Stimulated activated CD4-positive, alpha-beta T cell treated with anti-CD3 and anti-CD28 coated beads, TNF-alpha, amount 100 ng/mL, for 4 hours (primary cell): ENCODE data around the gene FGF14.

Source experiments
- DNase-seq, 3 experiments: peaks; one replicate each; pipeline ENCODE4 v3.0.0-alpha.2; 2020; ENCODE audit warnings: low read depth in 3 of 3

Gene FGF14

GRCh38 chr13:101728021-101728420 is 673.8 kb downstream of the FGF14 start:
- DNase-seq: no peak

- no peak for DNase-seq
Observed at GRCh38 chr13:101727118-101727517, 674.7 kb downstream of the FGF14 start.

GRCh38 chr13:101726681-101727080 is 675.2 kb downstream of the FGF14 start:
- no peak for DNase-seq

- no peak for DNase-seq
Observed at GRCh38 chr13:101718496-101718895, 683.4 kb downstream of the FGF14 start.

- no peak for DNase-seq
Observed at GRCh38 chr13:101717353-101717752, 684.5 kb downstream of the FGF14 start.

GRCh38 chr13:101714195-101714594 is 687.7 kb downstream of the FGF14 start:
- no peak for DNase-seq

GRCh38 chr13:101712026-101712348 is 689.9 kb downstream of the FGF14 start:
- DNase-seq: no peak

- no peak for DNase-seq
Observed at GRCh38 chr13:101711307-101712025, 690.4 kb downstream of the FGF14 start.

- no peak for DNase-seq
Observed at GRCh38 chr13:101709952-101710351, 691.9 kb downstream of the FGF14 start.

- no peak for DNase-seq
Observed at GRCh38 chr13:101708115-101708514, 693.7 kb downstream of the FGF14 start.

- DNase-seq: no peak
Observed at GRCh38 chr13:101707659-101708058, 694.2 kb downstream of the FGF14 start.

- DNase-seq: no peak
Observed at GRCh38 chr13:101706651-101707050, 695.2 kb downstream of the FGF14 start.

GRCh38 chr13:101703838-101704237 is 698.0 kb downstream of the FGF14 start:
- no peak for DNase-seq

GRCh38 chr13:101703081-101703480 is 698.8 kb downstream of the FGF14 start:
- no peak for DNase-seq

GRCh38 chr13:101700598-101700997 is 701.2 kb downstream of the FGF14 start:
- no peak for DNase-seq

- DNase-seq: no peak
Observed at GRCh38 chr13:101698400-101698799, 703.4 kb downstream of the FGF14 start.

- DNase-seq: no peak
Observed at GRCh38 chr13:101697745-101698144, 704.1 kb downstream of the FGF14 start.

- no peak for DNase-seq
Observed at GRCh38 chr13:101695870-101696516, 705.9 kb downstream of the FGF14 start.

GRCh38 chr13:101691341-101691860 is 710.4 kb downstream of the FGF14 start:
- DNase-seq: no peak

- no peak for DNase-seq
Observed at GRCh38 chr13:101690871-101691270, 711.0 kb downstream of the FGF14 start.

GRCh38 chr13:101686003-101686402 is 715.8 kb downstream of the FGF14 start:
- DNase-seq: no peak

- DNase-seq: no peak
Observed at GRCh38 chr13:101681834-101682233, 720.0 kb downstream of the FGF14 start.

GRCh38 chr13:101673360-101674105 is 728.3 kb downstream of the FGF14 start:
- DNase-seq: no peak
